AG04450 (cell line): ENCODE data around the gene CXCL10. TPM values are rescaled to one million over a fixed set of nuclear protein-coding genes. Genes with fewer than 3 reads are reported as not detected.

Experiments used
- CTCF ChIA-PET: fragments of 300-600, 350-600 bp; formaldehyde crosslinking; extraction: SDS; loops from one replicate; lab custom pipeline; 2022; ENCODE audit warnings: antibody characterized with exemption, inconsistent platforms; lab: Charles Lee
- POLR2A ChIA-PET: fragments of 350-600 bp; formaldehyde crosslinking; extraction: SDS; loops from one replicate; lab custom pipeline; 2021; ENCODE audit warnings: antibody characterized with exemption, inconsistent platforms; lab: Yijun Ruan, JAX
- DNase-seq: peaks from one replicate; pipeline ENCODE4 v3.0.0-alpha.2; 2011; ENCODE audit warnings: low read depth, low spot score
- H3K27ac ChIP-seq: one replicate; pipeline ENCODE4 v1.5.1; 2012; ENCODE audit warnings: low read depth, low read length, control low read depth
- H3K27me3 ChIP-seq: one replicate; pipeline ENCODE4 v1.6.0; 2012; ENCODE audit warnings: low read length; ENCODE audit not compliant: control insufficient read depth, insufficient read depth
- H3K4me3 ChIP-seq: 2 replicates; pipeline ENCODE4 v1.5.1; 2011; ENCODE audit warnings: mild to moderate bottlenecking, low read depth, low read length, control low read depth
- H3K9me3 ChIP-seq: 2 replicates; pipeline ENCODE4 v1.5.1; 2012; ENCODE audit warnings: low read length; ENCODE audit not compliant: control insufficient read depth, insufficient read depth
- CTCF ChIP-seq: IDR thresholded peaks from 2 replicates; pipeline ENCODE4 v1.5.1; 2011; ENCODE audit warnings: low read depth, low read length, control low read depth, inconsistent platforms
- polyA minus RNA-seq: library from RNA; depleted of rRNA, polyadenylated mRNA; stranded (reverse); fragments of >200 nt; gene quantifications from 2 replicates; pipeline ENCODE4 v1.2.3, GENCODE V29; 2011; rRNA and poly(A)+ RNA removed
- polyA plus RNA-seq: library from polyadenylated mRNA; depleted of rRNA; stranded (reverse); fragments of >200 nt; gene quantifications from 2 replicates; pipeline ENCODE4 v1.2.3, GENCODE V29; 2011; rRNA removed

The CXCL10 gene
- polyA plus RNA-seq (3.0 TPM in 2 replicates), polyA minus RNA-seq (0.23 and 0.26 TPM in 2 replicates)

GRCh38 chr4:76023389-76023788, at the start of gene CXCL10:
Gene CXCL10 (minus strand): TSS chr4:76023497. CDS start chr4:76023431, 66 bp downstream.
- Histone ChIP-seq H3K9me3 (no peaks in the 10 kb centered on the region), H3K27ac (no peak within 1 kb of the TSS), H3K27me3 (peaks cover 3% of the 10 kb centered on the region), H3K4me3 (no peak within 1 kb of the TSS)
- ChIA-PET CTCF (interaction anchor here (0.6 kb wide), 1 partner anchor 39 kb away, joined by 7 read pairs; no protein-coding TSS in a partner anchor), POLR2A (no interaction called here)
- no peak for TF ChIP-seq CTCF
- no peak for DNase-seq

- DNase-seq = no peak
- no peak for TF ChIP-seq CTCF
- no peaks in the 10 kb centered on the region for H3K9me3 ChIP-seq
- peaks cover 3% of the 10 kb centered on the region for H3K27me3 ChIP-seq
- POLR2A ChIA-PET = no interaction called here
- CTCF ChIA-PET = interaction anchor here (3.4 kb wide), 1 partner anchor 77 kb away, joined by 21 read pairs; no protein-coding TSS in a partner anchor
- no peak overlapping the region for H3K27ac ChIP-seq
- no peak overlapping the region for H3K4me3 ChIP-seq
Observed at GRCh38 chr4:76072760-76073159, 49.5 kb upstream of the CXCL10 start.

DNA sequence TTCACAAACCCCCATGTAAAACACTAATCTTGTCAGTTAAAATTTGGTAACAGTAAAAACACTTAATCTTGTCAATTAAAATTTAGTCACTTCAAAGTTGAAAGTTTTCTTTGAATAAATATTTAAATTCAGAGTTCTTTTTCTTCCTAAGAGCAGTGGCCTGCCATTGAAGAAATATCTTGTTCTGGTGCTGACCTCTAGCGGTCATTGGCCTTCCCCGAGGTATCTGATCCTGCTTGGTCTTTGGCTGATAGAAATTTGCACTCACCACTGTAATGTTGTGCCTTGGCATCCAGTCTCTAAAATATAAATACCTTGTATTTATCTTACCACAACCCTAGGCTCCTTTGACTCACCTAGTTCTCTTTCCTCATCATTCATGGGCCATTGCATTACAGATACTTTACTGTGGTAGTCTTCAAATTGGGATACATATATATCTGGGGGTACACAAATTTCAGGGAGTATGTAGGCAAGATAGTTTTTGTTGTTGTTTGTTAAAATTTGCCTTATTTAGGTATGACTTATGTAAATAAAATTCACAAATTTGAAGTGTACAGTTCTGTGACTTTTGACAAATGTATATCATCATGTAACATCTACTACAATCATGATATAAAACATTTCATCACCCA, 44.5 kb upstream of the CXCL10 start:
- no peak overlapping the region for H3K27ac ChIP-seq
- peak; percentile 88 for TF ChIP-seq CTCF
- no peaks in the 10 kb centered on the region for H3K9me3 ChIP-seq
- DNase-seq = peak; percentile 34
- no peak overlapping the region for H3K4me3 ChIP-seq
- ChIA-PET CTCF (interaction anchor here (0.7 to 6.1 kb wide), 14 partner anchors 8 to 121 kb away, joined by 3 to 163 read pairs (median 4); no protein-coding TSS in a partner anchor), POLR2A (no interaction called here)
- H3K27me3 ChIP-seq = no peaks in the 10 kb centered on the region

- no peak for DNase-seq
- ChIA-PET POLR2A (interaction anchor here (1.1 kb wide), 1 partner anchor 71 kb away, joined by 3 read pairs; no protein-coding TSS in a partner anchor), CTCF (interaction anchor here (1.1 to 6.1 kb wide), 6 partner anchors 21 to 72 kb away, joined by 4 to 163 read pairs (median 6); no protein-coding TSS in a partner anchor)
- no peak for TF ChIP-seq CTCF
- no peaks in the 10 kb centered on the region for H3K27me3 ChIP-seq
- no peak overlapping the region for H3K4me3 ChIP-seq
- no peaks in the 10 kb centered on the region for H3K9me3 ChIP-seq
- H3K27ac ChIP-seq = no peak overlapping the region
Observed at GRCh38 chr4:76066546-76066945, 43.2 kb upstream of the CXCL10 start.

DNA sequence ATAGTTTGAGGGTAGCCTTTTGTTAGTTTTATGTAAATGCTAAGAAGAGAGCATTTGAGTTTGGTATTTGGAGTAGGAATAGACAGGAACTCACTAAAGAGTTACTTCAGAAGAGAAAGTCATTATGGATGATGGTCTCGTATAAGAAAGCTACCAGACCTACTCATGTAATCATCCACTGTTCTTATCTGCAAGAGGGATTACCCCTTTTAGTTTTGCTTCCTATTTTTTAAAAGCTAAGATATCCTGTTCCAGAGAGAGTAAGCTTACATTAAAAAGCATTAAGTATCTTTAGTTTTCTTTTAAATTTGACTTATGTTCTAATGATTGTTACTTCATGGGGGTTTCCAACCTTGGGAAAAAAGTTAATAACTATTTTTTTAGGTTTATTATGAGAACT, 38.7 kb upstream of the CXCL10 start:
- Histone ChIP-seq H3K27ac (no peak overlapping the region), H3K9me3 (no peaks in the 10 kb centered on the region), H3K27me3 (no peaks in the 10 kb centered on the region), H3K4me3 (no peak overlapping the region)
- DNase-seq = no peak
- POLR2A ChIA-PET = interaction anchor here (0.7 kb wide), 1 partner anchor 42 kb away, joined by 5 read pairs; no protein-coding TSS in a partner anchor
- CTCF ChIA-PET = interaction anchor here (0.6 to 4.5 kb wide), 4 partner anchors 25 to 71 kb away, joined by 3 to 41 read pairs (median 5); partner anchors contain the start of gene SDAD1
- TF ChIP-seq CTCF = no peak
